NB4 (cell line): Measurements from ENCODE around the gene CENPX.

Experiments
- CTCF ChIP-seq: IDR thresholded peaks from one replicate; pipeline ENCODE4 v1.5.1; 2012; ENCODE audit warnings: low read depth, low read length
- MAX ChIP-seq: IDR thresholded peaks from 2 replicates; pipeline ENCODE4 v1.6.1; 2011; ENCODE audit warnings: low read depth, low read length
- POLR2A ChIP-seq: IDR thresholded peaks from 2 replicates; pipeline ENCODE4 v1.6.1; 2011; ENCODE audit warnings: mild to moderate bottlenecking; ENCODE audit not compliant: insufficient read length; ENCODE audit errors: extremely low read depth

GRCh38 chr17:81998212-81998611, 24.5 kb downstream of the CENPX start:
- TF ChIP-seq CTCF, result no peak
- TF ChIP-seq MAX, result no peak
- no peak for TF ChIP-seq POLR2A
